Suprapubic skin (tissue), 4 donors: ENCODE measurements around the gene PLXND1. TPM values are rescaled to one million over a fixed set of nuclear protein-coding genes. Genes with fewer than 3 reads are reported as not detected.
A peak's percentile ranks its signal among the peaks of the same experiment; 100 is the strongest.

Experiments used
- DNase-seq, 2 donors: peaks; one replicate each; pipeline ENCODE4 v3.0.0-alpha.2; 2019; ENCODE audit warnings: low spot score in 2 of 2
- H3K27ac ChIP-seq: fragments of 200-600 bp; sonication (generic); one replicate; pipeline ENCODE4 v1.5.1; 2019
- H3K27me3 ChIP-seq: fragments of 200-600 bp; sonication (generic); one replicate; pipeline ENCODE4 v1.5.1; 2019
- H3K36me3 ChIP-seq: fragments of 200-600 bp; sonication (generic); one replicate; pipeline ENCODE4 v1.5.1; 2019
- H3K4me1 ChIP-seq: fragments of 200-600 bp; sonication (generic); one replicate; pipeline ENCODE4 v1.5.1; 2019
- H3K4me3 ChIP-seq: fragments of 200-600 bp; sonication (generic); one replicate; pipeline ENCODE4 v1.5.1; 2019; ENCODE audit warnings: mild to moderate bottlenecking
- H3K9me3 ChIP-seq: fragments of 200-600 bp; sonication (generic); one replicate; pipeline ENCODE4 v1.5.1; 2019
- EP300 ChIP-seq: sonication (generic); formaldehyde crosslinking; IDR thresholded peaks from one replicate; pipeline ENCODE4 v1.6.1; 2017; ENCODE audit warnings: antibody characterized with exemption
- POLR2A ChIP-seq, 2 donors: fragments of 450-650 bp; IDR thresholded peaks; one replicate each; pipeline ENCODE4 v1.6.1; 2017; ENCODE audit warnings: antibody characterized with exemption in 2 of 2, mild to moderate bottlenecking in 2 of 2, moderate library complexity in 2 of 2
- POLR2AphosphoS5 ChIP-seq, 3 donors: sonication (generic); formaldehyde crosslinking; IDR thresholded peaks; one replicate each; pipeline ENCODE4 v1.6.1; 2017; ENCODE audit warnings: antibody characterized with exemption in 3 of 3
- WGBS: methylation state at CpG from one replicate; pipeline ENCODE4 v1.1.5; 2018; 5-methylcytosine and 5-hydroxymethylcytosine counted together
- total RNA-seq, 4 donors: library from RNA; depleted of rRNA; stranded (reverse); fragments of >200 nt; gene quantifications; one replicate each; pipeline ENCODE4 v1.1.0, GENCODE V29; 2016
- TF ChIP-seq, protein P1 (sequence below), 2 donors: fragments of 200-600 bp in 1 of 2; fragments of 450-650 bp in 1 of 2; sonication (generic) in 1 of 2; IDR thresholded peaks; one replicate each; pipeline ENCODE4 v1.5.1; 2016 to 2019; ENCODE audit warnings: antibody characterized with exemption in 2 of 2, mild to moderate bottlenecking in 1 of 2, moderate library complexity in 1 of 2

The PLXND1 gene
- total RNA-seq, 4 donors from 2014 or later, result 19.0 to 51.0 (median 30.8) TPM

DNA sequence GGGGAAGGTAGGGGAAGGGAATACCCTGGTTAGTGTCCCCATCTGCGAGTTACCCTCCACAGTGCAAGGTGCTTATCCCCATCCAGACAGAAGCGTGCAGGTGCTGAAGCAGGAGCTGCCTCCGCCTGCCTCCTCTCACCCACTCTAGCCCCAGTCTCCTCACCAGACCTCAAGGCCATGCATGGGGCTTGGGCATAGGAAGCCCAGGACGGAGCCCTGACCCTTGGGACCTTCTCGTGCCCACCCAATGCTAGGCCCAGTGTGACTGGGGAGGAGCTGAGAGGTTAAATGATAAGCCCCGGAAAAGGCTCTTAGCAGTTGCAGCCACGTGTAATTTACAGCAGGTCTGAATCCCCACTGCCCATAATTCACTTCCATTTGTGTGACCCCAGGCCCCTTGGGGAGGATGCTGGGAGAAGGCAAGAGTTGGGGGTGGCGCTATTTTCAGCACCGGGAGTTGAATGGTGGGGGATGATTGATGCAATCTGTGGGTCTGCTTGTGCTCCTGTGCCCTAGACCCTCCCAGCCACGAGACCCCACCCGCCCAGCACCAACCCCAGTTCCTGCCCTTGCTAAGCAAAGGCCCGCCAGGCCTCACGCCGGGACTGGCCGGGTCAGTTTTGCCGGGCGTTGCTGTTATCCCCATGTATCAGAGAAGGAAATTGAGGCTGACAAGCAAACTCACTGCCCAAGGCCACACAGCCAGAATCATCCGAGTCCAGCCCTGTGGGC is 14.5 kb upstream of the PLXND1 start:
- WGBS, result 65% methylated on average over 16 of the region's 18 CpGs
- TF ChIP-seq POLR2A (IDR thresholded peaks at IDR 0.05) (no peak), EP300 (no peak), POLR2AphosphoS5 (IDR thresholded peaks at IDR 0.05) (no peak)
- TF ChIP-seq, protein P1, sequence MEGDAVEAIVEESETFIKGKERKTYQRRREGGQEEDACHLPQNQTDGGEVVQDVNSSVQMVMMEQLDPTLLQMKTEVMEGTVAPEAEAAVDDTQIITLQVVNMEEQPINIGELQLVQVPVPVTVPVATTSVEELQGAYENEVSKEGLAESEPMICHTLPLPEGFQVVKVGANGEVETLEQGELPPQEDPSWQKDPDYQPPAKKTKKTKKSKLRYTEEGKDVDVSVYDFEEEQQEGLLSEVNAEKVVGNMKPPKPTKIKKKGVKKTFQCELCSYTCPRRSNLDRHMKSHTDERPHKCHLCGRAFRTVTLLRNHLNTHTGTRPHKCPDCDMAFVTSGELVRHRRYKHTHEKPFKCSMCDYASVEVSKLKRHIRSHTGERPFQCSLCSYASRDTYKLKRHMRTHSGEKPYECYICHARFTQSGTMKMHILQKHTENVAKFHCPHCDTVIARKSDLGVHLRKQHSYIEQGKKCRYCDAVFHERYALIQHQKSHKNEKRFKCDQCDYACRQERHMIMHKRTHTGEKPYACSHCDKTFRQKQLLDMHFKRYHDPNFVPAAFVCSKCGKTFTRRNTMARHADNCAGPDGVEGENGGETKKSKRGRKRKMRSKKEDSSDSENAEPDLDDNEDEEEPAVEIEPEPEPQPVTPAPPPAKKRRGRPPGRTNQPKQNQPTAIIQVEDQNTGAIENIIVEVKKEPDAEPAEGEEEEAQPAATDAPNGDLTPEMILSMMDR (IDR thresholded peaks at IDR 0.05), result no peak
- Histone ChIP-seq H3K27me3 (no peaks in the 10 kb centered on the region), H3K9me3 (no peaks in the 10 kb centered on the region), H3K4me3 (no peak overlapping the region), H3K4me1 (peaks cover 75% of the 10 kb centered on the region), H3K27ac (no peak overlapping the region), H3K36me3 (no peaks in the 10 kb centered on the region)
- peak in 1 of 2 donors; percentile 63 for DNase-seq

DNA sequence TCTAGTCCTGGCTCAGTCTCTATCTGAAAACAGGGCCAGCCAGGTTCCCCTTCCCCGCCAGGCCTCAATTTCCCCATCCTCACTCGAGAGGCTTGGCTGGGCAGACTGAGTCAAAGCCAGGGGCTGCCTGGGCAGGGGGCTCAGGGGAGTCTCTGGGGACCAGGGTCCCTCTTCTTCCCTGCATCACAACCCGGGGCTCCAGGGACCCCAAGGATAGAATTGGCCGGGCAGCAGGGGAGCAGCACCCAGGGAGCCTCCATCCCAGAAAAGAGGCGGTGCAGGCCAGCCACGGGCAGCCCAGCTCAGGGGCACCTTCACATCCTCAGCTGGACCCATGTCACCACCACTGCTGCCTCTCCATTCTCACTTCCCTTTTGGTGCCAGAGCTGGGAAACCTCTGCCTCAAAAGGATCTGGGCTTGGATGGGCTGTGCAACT is 13.3 kb upstream of the PLXND1 start:
- Histone ChIP-seq H3K4me3 (no peak overlapping the region), H3K4me1 (peaks cover 76% of the 10 kb centered on the region), H3K27me3 (no peaks in the 10 kb centered on the region), H3K36me3 (no peaks in the 10 kb centered on the region), H3K27ac (no peak overlapping the region), H3K9me3 (no peaks in the 10 kb centered on the region)
- peak; percentile 60 to 62 for DNase-seq
- TF ChIP-seq POLR2A (IDR thresholded peaks at IDR 0.05), result no peak
- TF ChIP-seq, protein P1 (IDR thresholded peaks at IDR 0.05), result no peak
- no peak for TF ChIP-seq EP300
- TF ChIP-seq POLR2AphosphoS5 (IDR thresholded peaks at IDR 0.05), result no peak
- 88% methylated on average over 4 of the region's 6 CpGs for WGBS

DNA sequence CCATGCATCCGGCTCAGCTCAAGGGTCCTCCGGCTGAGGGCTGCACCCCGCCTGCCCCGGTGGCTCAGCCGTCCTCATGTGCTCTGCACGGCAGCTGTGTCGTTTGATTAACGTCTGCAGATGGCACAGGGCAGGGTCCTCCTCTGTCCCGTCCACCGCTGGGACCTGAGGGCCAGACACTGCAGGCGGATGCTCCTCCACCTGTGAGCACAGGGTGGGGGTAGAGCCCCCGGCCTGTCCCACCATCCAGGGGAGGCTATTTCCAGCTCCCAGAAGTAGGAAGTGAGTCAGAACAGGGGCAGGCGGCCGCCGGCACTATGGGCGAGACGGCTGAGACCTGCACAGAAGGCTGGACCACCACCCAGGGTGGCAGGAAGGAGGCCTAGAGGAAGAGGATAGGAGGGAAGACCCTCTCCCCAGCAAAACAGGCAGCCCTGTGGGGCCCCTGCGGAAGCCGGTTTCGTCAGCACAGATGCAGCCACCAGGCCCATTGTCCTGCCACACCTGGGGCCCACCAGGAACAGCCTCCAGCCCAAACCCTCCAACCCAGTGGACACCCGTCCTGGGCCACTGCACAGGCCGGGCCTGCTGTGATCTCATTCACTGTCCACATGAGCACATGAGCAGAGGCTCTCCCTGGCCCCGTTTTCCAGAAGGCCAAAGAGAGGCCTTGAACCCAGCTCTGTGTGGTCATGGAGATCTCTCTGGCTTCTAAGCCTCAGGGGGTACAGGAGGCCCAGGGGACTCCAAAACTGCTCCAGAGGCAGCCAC is 12.6 kb upstream of the PLXND1 start:
- 62% methylated on average over 20 of the region's 23 CpGs for WGBS
- H3K36me3 ChIP-seq, result no peaks in the 10 kb centered on the region
- no peaks in the 10 kb centered on the region for H3K27me3 ChIP-seq
- no peak overlapping the region for H3K27ac ChIP-seq
- no peaks in the 10 kb centered on the region for H3K9me3 ChIP-seq
- no peak overlapping the region for H3K4me3 ChIP-seq
- peaks cover 76% of the 10 kb centered on the region for H3K4me1 ChIP-seq
- TF ChIP-seq POLR2AphosphoS5 (IDR thresholded peaks at IDR 0.05) (no peak), EP300 (no peak), POLR2A (IDR thresholded peaks at IDR 0.05) (no peak)
- TF ChIP-seq, protein P1 (IDR thresholded peaks at IDR 0.05), result no peak
- peak in 1 of 2 donors; percentile 63 for DNase-seq

DNA sequence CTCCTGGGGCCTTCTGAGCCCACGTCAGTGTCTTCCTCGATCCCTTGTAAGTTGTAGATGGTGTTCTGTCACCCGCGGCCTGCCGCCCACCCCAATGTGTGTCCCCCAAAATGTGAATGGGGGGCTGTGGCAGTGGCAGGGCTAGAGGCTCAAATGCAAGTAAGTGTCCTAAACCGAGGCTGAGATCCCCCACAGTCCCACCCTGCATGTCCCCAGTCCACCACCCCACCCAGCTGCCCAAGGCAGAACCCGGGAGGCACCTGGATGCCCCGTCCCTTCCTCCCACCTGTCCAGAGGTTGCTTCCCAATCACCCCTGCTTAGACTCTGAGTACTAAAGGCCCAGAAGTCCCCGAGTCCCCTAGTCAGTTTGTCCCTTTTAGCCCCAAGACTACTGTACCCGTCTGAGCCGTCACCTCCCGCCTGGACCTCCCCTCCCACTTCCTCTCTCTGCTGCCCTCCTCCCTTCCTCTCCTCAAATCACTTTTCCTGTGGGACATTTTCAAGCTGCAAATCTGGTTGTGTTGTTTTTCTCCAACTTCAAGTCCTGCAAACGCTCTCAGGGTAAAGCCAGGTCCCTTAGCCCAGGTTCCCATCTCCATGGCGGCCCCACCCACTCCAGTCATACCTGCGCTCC is 11.8 kb upstream of the PLXND1 start:
- Histone ChIP-seq H3K4me3 (no peak overlapping the region), H3K27me3 (no peaks in the 10 kb centered on the region), H3K36me3 (no peaks in the 10 kb centered on the region), H3K9me3 (no peaks in the 10 kb centered on the region), H3K4me1 (peaks cover 73% of the 10 kb centered on the region), H3K27ac (no peak overlapping the region)
- 79% methylated on average over 14 of the region's 15 CpGs for whole genome bisulfite sequencing
- DNase-seq, result peak in 1 of 2 donors; percentile 57
- TF ChIP-seq POLR2AphosphoS5 (IDR thresholded peaks at IDR 0.05) (no peak), EP300 (no peak), POLR2A (IDR thresholded peaks at IDR 0.05) (no peak)
- TF ChIP-seq, protein P1 (IDR thresholded peaks at IDR 0.05), result no peak
